Lower leg skin (tissue), 3 donors: ENCODE measurements around the gene CEP131.

Experiments
- POLR2A ChIP-seq, 2 donors: fragments of 450-650 bp; IDR thresholded peaks; one replicate each; pipeline ENCODE4 v1.6.1; 2016 to 2017; ENCODE audit warnings: antibody characterized with exemption in 2 of 2, mild to moderate bottlenecking in 1 of 2, moderate library complexity in 1 of 2
- TF ChIP-seq, protein P1 (sequence below), 3 donors: fragments of 450-650 bp; IDR thresholded peaks; one replicate each; pipeline ENCODE4 v1.5.1; 2016; ENCODE audit warnings: antibody characterized with exemption in 3 of 3, mild to moderate bottlenecking in 3 of 3, moderate library complexity in 2 of 3

DNA sequence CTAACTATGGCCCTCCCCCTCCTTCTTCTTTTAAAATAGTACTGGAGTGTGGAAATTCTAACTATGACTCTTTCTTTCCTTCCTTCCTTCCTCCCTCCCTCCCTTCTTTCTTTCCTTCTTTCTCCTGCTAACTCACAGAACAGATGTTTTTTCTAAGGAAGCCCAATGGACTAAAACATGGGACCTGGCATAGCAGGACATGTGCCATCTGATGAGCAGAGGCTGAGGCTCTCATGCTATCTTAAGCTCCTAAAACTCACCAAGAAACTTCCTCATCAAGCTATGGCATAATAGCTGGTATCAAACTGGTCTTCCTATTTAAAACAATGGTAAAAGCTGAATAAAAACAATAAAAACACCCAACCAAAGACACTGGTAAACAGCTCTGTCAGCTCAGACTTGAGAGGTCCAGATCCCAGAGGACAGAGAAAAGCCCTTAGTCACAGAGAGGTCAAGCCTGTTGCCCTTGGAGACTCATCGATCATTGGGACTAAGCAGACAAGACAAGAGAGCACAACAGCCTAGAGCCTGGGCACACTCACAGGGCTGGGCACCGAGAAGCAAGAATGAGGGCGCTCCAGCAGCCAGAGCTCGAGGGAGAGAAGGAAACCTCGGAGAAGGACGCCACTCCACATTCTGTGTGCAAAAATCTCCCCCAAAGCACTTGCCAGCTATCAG lies 44.8 kb upstream of the CEP131 start:
- TF ChIP-seq, protein P1, sequence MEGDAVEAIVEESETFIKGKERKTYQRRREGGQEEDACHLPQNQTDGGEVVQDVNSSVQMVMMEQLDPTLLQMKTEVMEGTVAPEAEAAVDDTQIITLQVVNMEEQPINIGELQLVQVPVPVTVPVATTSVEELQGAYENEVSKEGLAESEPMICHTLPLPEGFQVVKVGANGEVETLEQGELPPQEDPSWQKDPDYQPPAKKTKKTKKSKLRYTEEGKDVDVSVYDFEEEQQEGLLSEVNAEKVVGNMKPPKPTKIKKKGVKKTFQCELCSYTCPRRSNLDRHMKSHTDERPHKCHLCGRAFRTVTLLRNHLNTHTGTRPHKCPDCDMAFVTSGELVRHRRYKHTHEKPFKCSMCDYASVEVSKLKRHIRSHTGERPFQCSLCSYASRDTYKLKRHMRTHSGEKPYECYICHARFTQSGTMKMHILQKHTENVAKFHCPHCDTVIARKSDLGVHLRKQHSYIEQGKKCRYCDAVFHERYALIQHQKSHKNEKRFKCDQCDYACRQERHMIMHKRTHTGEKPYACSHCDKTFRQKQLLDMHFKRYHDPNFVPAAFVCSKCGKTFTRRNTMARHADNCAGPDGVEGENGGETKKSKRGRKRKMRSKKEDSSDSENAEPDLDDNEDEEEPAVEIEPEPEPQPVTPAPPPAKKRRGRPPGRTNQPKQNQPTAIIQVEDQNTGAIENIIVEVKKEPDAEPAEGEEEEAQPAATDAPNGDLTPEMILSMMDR (IDR thresholded peaks at IDR 0.05) = no peak
- TF ChIP-seq POLR2A (IDR thresholded peaks at IDR 0.05) = no peak
